Natural killer cell (primary cell): ENCODE data around the gene MYLK3. TPM values are rescaled to one million over a fixed set of nuclear protein-coding genes. Genes with fewer than 3 reads are reported as not detected.

ENCODE experiments used
- ATAC-seq, 3 donors: fragments of 150-1000 bp in 2 of 3; fragments of 200-7000 bp in 1 of 3; cut with Tn5 transposase; 1 replicate in 1 of 3; 2 replicates in 2 of 3; pipeline ENCODE4 v1.10.0; 2021; ENCODE audit warnings: mild to moderate bottlenecking in 2 of 3, moderate library complexity in 2 of 3
- DNase-seq, 2 donors: peaks; one replicate each; pipeline versions ENCODE4 v3.0.0 to v3.0.0-alpha.2; 2013 to 2021; ENCODE audit warnings: mixed read lengths in 1 of 2
- H3K27ac ChIP-seq: one replicate; pipeline ENCODE4 v1.5.1; 2013; ENCODE audit warnings: mild to moderate bottlenecking, low read length
- H3K27me3 ChIP-seq: one replicate; pipeline ENCODE4 v1.6.1; 2013; ENCODE audit warnings: low read length; ENCODE audit not compliant: control insufficient read depth, insufficient read depth
- H3K36me3 ChIP-seq: one replicate; pipeline ENCODE4 v1.6.1; 2013; ENCODE audit warnings: low read length; ENCODE audit not compliant: control insufficient read depth, insufficient read depth
- H3K4me1 ChIP-seq: one replicate; pipeline ENCODE4 v1.6.1; 2013; ENCODE audit warnings: low read length; ENCODE audit not compliant: control insufficient read depth, insufficient read depth
- H3K4me3 ChIP-seq: one replicate; pipeline ENCODE4 v1.5.1; 2013; ENCODE audit warnings: low read length
- H3K9me3 ChIP-seq: one replicate; pipeline ENCODE4 v1.6.1; 2013; ENCODE audit warnings: low read length; ENCODE audit not compliant: control insufficient read depth, insufficient read depth
- H3K27ac Mint-ChIP-seq, 2 donors: one replicate each; pipeline ENCODE4 v1.8.0; 2022; ENCODE audit warnings: mild to moderate bottlenecking in 2 of 2, mixed read lengths in 2 of 2, moderate library complexity in 1 of 2
- H3K27me3 Mint-ChIP-seq, 2 donors: one replicate each; pipeline ENCODE4 v1.8.0; 2022; ENCODE audit warnings: low read depth in 2 of 2, mixed read lengths in 2 of 2
- H3K36me3 Mint-ChIP-seq: one replicate; pipeline ENCODE4 v1.8.0; 2022; ENCODE audit warnings: mixed read lengths
- H3K4me1 Mint-ChIP-seq, 2 donors: one replicate each; pipeline ENCODE4 v1.8.0; 2022; ENCODE audit warnings: mixed read lengths in 2 of 2
- H3K4me3 Mint-ChIP-seq: one replicate; pipeline ENCODE4 v1.8.0; 2022; ENCODE audit warnings: mild to moderate bottlenecking, moderate library complexity, mixed read lengths
- H3K9me3 Mint-ChIP-seq, 2 donors: one replicate each; pipeline ENCODE4 v1.8.0; 2022; ENCODE audit warnings: mixed read lengths in 2 of 2
- CTCF ChIP-seq: fragments of 200-600 bp; IDR thresholded peaks from one replicate; pipeline ENCODE4 v1.8.0; 2022; ENCODE audit warnings: antibody characterized with exemption
- WGBS: methylation state at CpG from one replicate; pipeline ENCODE4 v1.1.7; 2013; ENCODE audit warnings: missing lambda C conversion rate; ENCODE audit not compliant: insufficient coverage; 5-methylcytosine and 5-hydroxymethylcytosine counted together
- intact Hi-C: fragments of 100-400 bp; cut with micrococcal nuclease; formaldehyde crosslinking; loops from one replicate; pipeline ENCODE4 v1.14.2; 2022
- total RNA-seq, 4 donors: library from RNA; stranded (reverse); fragments of 120-200 nt in 1 of 4; gene quantifications; one replicate each; pipeline versions ENCODE4 v1.2.3 to v1.2.4, GENCODE V29; 2013 to 2022

Gene MYLK3
- total RNA-seq, 3 donors from 2014 or later (not counting 1 experiment from before 2014, with no cell fraction given), result 0.42 to 0.73 TPM; not detected in 1

DNA sequence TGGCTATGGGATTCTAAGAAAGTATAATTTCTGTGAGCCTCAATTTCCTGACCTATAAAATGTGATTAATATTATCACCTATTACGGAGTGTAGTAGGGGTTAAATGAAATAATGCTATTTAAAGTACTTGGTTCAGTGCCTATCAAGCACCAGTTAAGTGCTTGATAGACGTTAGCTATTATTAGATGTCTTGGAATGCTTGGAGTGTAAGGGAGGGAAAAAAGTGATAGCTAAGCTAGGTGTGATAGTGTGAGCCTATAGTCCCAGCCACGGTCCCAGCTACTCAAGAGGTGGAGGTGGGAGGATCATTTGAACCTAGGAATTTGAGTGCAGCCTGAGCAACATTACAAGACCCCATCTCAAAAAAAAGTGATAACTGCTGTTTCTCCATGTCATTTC, 51.2 kb downstream of the MYLK3 start:
- Histone ChIP-seq H3K27ac (no peak overlapping the region), H3K9me3 (no peaks in the 10 kb centered on the region), H3K27me3 (no peaks in the 10 kb centered on the region), H3K36me3 (no peaks in the 10 kb centered on the region), H3K4me3 (no peak overlapping the region), H3K4me1 (no peaks in the 10 kb centered on the region)
- no peak overlapping the region for H3K27ac Mint-ChIP-seq
- H3K36me3 Mint-ChIP-seq, result no peaks in the 10 kb centered on the region
- no peaks in the 10 kb centered on the region for H3K27me3 Mint-ChIP-seq
- H3K9me3 Mint-ChIP-seq, result no peaks in the 10 kb centered on the region
- no peak for TF ChIP-seq CTCF
- H3K4me3 Mint-ChIP-seq, result no peak overlapping the region
- 100% methylated on average over 3 of the region's 3 CpGs for WGBS
- no peak for DNase-seq
- H3K4me1 Mint-ChIP-seq, result no peaks in the 10 kb centered on the region
- intact Hi-C loops, result no loop called here
- no peak for ATAC-seq

- intact Hi-C loops, result no loop called here
- WGBS, result 97% methylated on average over 5 of the region's 5 CpGs
- no peaks in the 10 kb centered on the region for H3K27me3 ChIP-seq
- no peak overlapping the region for H3K27ac ChIP-seq
- no peak overlapping the region for H3K4me3 ChIP-seq
- peaks cover under 1% of the 10 kb centered on the region for H3K4me1 ChIP-seq
- Mint-ChIP-seq H3K9me3 (no peaks in the 10 kb centered on the region), H3K36me3 (no peaks in the 10 kb centered on the region), H3K27ac (no peak overlapping the region), H3K4me3 (no peak overlapping the region), H3K27me3 (no peaks in the 10 kb centered on the region), H3K4me1 (no peaks in the 10 kb centered on the region)
- no peak for TF ChIP-seq CTCF
- ATAC-seq, result no peak
- no peaks in the 10 kb centered on the region for H3K9me3 ChIP-seq
- no peaks in the 10 kb centered on the region for H3K36me3 ChIP-seq
- no peak for DNase-seq
Measured at GRCh38 chr16:46695937-46696336, 52.2 kb downstream of the MYLK3 start.

- Histone ChIP-seq H3K4me1 (peaks cover 12% of the 10 kb centered on the region), H3K9me3 (no peaks in the 10 kb centered on the region), H3K36me3 (no peaks in the 10 kb centered on the region), H3K27ac (no peak overlapping the region), H3K4me3 (no peak overlapping the region), H3K27me3 (no peaks in the 10 kb centered on the region)
- ATAC-seq, result no peak
- no peak overlapping the region for H3K27ac Mint-ChIP-seq
- H3K4me1 Mint-ChIP-seq, result peaks cover 0 to under 1% of the 10 kb centered on the region in 2 donors
- no peaks in the 10 kb centered on the region for H3K9me3 Mint-ChIP-seq
- no peaks in the 10 kb centered on the region for H3K36me3 Mint-ChIP-seq
- H3K4me3 Mint-ChIP-seq, result no peak overlapping the region
- TF ChIP-seq CTCF, result no peak
- WGBS, result 100% methylated on average over 1 of the region's 2 CpGs
- no peaks in the 10 kb centered on the region for H3K27me3 Mint-ChIP-seq
- no peak for DNase-seq
- intact Hi-C loops, result no loop called here
Measured at GRCh38 chr16:46693598-46693997, 54.5 kb downstream of the MYLK3 start.

DNA sequence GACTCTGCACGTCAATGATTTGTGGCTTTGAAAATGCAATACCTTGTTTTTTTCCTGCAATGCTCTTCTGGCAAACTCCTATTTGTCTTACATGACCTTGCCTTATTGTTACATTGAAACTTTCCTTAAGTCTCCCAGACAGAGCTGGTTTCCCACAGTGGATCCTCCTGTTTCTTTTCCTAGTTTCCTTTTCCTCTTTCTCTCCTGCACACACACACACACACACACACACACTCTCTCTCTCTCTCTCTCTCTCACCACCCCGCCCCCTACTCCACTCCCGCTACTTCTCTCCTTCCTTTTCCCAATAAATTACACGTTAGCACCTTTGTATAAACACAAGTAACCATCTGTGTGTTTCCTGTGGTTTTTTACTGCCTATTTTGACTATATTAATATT, 56.4 kb downstream of the MYLK3 start:
- H3K27me3 Mint-ChIP-seq, result no peaks in the 10 kb centered on the region
- peaks cover 22% of the 10 kb centered on the region for H3K4me1 ChIP-seq
- no peak overlapping the region for H3K27ac ChIP-seq
- peaks cover 18 to 19% of the 10 kb centered on the region in 2 donors for H3K4me1 Mint-ChIP-seq
- DNase-seq, result no peak
- 48% methylated on average over 1 of the region's 4 CpGs for WGBS
- H3K36me3 ChIP-seq, result no peaks in the 10 kb centered on the region
- no peak for ATAC-seq
- H3K4me3 ChIP-seq, result no peak overlapping the region
- TF ChIP-seq CTCF, result no peak
- no peaks in the 10 kb centered on the region for H3K9me3 Mint-ChIP-seq
- H3K9me3 ChIP-seq, result no peaks in the 10 kb centered on the region
- no peak overlapping the region for H3K27ac Mint-ChIP-seq
- intact Hi-C loops, result no loop called here
- no peaks in the 10 kb centered on the region for H3K36me3 Mint-ChIP-seq
- peak overlapping the region; percentile 47 for H3K4me3 Mint-ChIP-seq
- no peaks in the 10 kb centered on the region for H3K27me3 ChIP-seq
